ENCODE measurements around the gene CLDN3. TPM values are rescaled to one million over a fixed set of nuclear protein-coding genes. Genes with fewer than 3 reads are reported as not detected.
"Not testable (repeated sequence)": the region's sequence is repeated elsewhere in the genome, so short reads cannot be mapped to it uniquely, and the experiment has no call there.

Gene CLDN3
- total RNA-seq, 2 donors from 2014 or later = not detected

DNA sequence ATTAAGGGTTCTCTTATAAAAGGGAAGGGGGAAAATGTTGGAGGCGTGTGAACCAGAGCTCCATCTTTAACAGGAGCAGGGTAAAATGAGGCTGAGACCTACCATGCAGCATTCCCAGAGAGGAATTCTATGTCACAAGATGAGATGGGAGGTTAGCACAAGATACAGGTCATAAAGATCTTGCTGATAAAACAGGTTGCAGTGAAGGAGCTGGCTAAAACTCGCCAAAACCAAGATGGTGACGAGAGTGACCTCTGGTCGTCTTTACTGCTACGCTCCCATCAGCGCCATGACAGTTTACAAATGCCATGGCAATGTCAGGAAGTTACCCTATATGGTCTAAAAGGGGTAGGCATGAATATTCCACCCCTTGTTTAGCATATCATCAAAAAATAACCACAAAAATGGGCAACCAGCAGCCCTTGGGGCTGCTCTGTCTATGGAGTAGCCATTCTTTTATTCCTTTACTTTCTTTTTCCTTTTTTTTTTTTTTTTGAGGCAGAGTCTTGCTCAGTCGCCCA lies 21.2 kb upstream of the CLDN3 start:
- not testable (repeated sequence) for H3K27ac Mint-ChIP-seq, H3K9me3 Mint-ChIP-seq

DNA sequence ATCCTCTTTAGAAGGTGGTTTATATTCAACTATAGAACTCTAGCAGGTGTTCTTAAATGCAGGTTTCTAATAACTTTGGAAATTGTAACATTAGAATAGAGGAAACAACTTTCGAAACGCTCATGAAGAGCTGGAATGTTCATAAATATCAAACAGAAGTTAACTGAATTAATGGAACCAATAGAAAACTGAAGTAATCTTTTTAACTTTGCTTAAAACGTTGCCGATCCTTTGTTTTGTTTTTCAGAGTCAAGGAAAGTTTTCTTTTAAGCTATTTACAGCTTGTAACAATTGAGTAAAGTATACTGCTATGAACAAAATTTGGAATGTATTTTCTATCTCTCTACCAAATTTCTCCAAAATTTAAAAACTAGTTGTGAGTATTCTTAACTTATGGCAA lies 19.0 kb upstream of the CLDN3 start:
- peaks cover 0 to 1% of the 10 kb centered on the region in 2 donors for H3K36me3 Mint-ChIP-seq (ENCODE audit: insufficient read depth in 2 of 2)
- peaks cover 0 to 4% of the 10 kb centered on the region in 2 donors for H3K9me3 Mint-ChIP-seq
- no peak for ATAC-seq (replicated peaks in 1 of 2)
- H3K4me3 Mint-ChIP-seq = no peak overlapping the region
- no peak overlapping the region for H3K27ac Mint-ChIP-seq
- no peak for DNase-seq
- H3K4me1 Mint-ChIP-seq (ENCODE audit: low read depth) = no peaks in the 10 kb centered on the region
- H3K27me3 Mint-ChIP-seq (ENCODE audit: low read depth) = no peaks in the 10 kb centered on the region

More for the DNA sequence above, 21.2 kb upstream of the CLDN3 start:
- not testable (repeated sequence) for H3K36me3 Mint-ChIP-seq (ENCODE audit: insufficient read depth in 2 of 2); DNase-seq; H3K4me3 Mint-ChIP-seq; H3K4me1 Mint-ChIP-seq (ENCODE audit: low read depth); ATAC-seq (replicated peaks in 1 of 2); H3K27me3 Mint-ChIP-seq (ENCODE audit: low read depth)

DNA sequence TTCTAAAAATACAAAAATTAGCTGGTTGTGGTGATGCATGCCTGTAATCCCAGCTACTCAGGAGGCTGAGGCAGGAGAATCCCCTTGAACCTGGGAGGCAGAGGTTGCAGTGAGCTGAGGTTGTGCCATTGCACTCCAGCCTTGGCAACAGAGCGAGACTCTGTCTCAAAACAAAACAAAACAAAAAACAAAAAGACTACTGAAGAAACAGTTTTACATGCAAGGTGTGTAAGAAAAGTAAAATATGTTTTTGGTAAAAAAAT lies 17.6 kb upstream of the CLDN3 start:
- ATAC-seq (replicated peaks in 1 of 2); H3K4me1 Mint-ChIP-seq (ENCODE audit: low read depth); DNase-seq; H3K27ac Mint-ChIP-seq; H3K36me3 Mint-ChIP-seq (ENCODE audit: insufficient read depth in 2 of 2); H3K4me3 Mint-ChIP-seq; H3K9me3 Mint-ChIP-seq; H3K27me3 Mint-ChIP-seq (ENCODE audit: low read depth): not testable (repeated sequence)

DNA sequence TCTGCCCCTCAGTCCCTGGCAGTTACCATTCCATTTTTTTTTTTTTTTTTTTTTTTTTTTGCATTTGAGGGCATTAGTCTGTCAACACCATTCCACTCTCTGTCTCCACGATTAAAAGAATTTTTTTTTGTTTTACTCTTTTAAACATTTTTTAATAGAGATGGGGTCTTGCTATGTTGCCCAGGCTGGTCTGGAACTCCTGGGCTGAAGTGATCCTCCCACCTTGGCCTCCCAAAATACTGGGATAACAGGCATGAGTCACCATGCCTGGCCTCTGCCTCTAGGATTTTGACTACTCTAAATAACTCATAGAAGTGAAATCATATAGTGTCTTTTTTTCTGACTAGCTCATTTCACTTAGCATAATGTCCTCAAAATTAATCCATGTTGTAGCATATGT lies 16.5 kb upstream of the CLDN3 start:
- Mint-ChIP-seq H3K36me3 (ENCODE audit: insufficient read depth in 2 of 2) (peaks cover 0 to 1% of the 10 kb centered on the region in 2 donors), H3K27me3 (ENCODE audit: low read depth) (no peaks in the 10 kb centered on the region), H3K27ac (no peak overlapping the region), H3K4me3 (no peak overlapping the region), H3K9me3 (peaks cover 0 to 4% of the 10 kb centered on the region in 2 donors), H3K4me1 (ENCODE audit: low read depth) (no peaks in the 10 kb centered on the region)
- no peak for DNase-seq
- no peak for ATAC-seq (replicated peaks in 1 of 2)

DNA sequence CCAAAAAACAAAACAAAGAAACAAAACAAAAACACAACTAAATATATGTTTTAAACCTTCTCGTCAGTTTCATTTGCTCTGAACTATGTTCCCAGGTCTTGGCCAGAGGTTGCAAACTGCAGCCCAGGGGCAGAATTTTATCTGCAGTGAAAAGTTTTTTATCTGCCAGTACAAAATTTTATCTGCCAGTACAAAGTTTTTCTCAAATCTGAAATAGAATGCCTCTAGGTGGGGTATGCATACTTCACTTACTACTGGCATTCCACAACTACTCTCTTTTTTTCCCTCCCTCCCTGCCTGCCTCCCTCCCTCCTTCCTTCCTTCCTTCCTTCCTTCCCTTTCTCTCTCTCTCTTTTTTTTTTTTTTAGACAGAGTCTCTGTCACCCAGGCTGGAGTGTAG lies 9.4 kb upstream of the CLDN3 start:
- Mint-ChIP-seq H3K27me3 (ENCODE audit: low read depth) (peaks cover 8% of the 10 kb centered on the region), H3K4me1 (ENCODE audit: low read depth) (no peaks in the 10 kb centered on the region), H3K9me3 (peaks cover 1 to 3% of the 10 kb centered on the region in 2 donors), H3K27ac (no peak overlapping the region), H3K4me3 (no peak overlapping the region), H3K36me3 (ENCODE audit: insufficient read depth in 2 of 2) (peaks cover 0 to 3% of the 10 kb centered on the region in 2 donors)
- DNase-seq = no peak
- no peak for ATAC-seq (replicated peaks in 1 of 2)

DNA sequence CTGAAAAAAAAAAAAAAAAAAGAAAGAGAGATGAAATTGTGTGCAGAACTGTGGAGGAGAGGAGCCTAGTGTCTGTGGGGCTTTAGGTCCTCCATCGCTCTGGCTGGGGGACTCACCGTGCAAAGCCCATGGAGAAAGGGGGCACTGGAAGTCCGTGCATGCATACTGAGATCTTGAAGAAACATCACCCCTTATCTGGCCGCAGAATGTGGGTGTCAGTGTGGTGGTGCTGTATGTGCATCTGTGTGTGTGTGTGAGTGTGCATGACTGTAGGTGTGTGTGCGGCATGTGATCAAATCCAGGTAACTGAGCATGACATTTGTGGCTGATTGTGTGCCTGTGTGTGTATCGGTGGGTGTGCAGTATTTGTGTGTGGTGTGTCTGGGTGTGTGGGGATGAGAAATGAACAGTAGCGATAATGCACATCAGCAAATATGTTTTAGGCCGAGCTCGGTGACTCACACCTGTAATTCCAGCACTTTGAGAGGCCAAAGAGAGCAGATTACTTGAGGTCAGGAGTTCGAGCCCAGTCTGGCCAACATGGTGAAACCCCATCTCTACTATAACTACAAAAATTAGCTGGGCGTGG lies 8.8 kb upstream of the CLDN3 start:
- Mint-ChIP-seq H3K27me3 (ENCODE audit: low read depth) (peaks cover 14% of the 10 kb centered on the region), H3K27ac (no peak overlapping the region)
- no peak for ATAC-seq (replicated peaks in 1 of 2)

DNA sequence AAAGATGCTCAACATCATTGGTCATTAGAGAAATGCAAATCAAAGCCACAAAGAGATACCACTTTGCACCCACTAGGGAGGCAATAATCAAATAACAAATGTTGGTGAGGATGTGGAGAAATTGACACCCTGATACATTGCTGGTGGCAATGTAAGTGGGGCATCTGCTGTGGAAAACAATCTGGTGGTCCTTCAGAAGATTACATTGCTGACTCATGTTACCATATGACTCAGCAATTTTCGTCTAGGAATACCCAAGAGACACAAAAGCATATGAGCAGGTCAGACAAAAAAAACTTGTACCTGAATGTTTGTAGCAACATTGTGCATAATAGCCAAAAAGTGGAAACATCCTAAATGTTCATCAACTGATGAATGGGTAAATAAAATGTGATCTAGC lies 4.9 kb upstream of the CLDN3 start:
- ATAC-seq (replicated peaks in 1 of 2) (no peak), DNase-seq (no peak)
- Mint-ChIP-seq H3K4me3 (no peak overlapping the region), H3K4me1 (ENCODE audit: low read depth) (peaks cover 12% of the 10 kb centered on the region), H3K27ac (no peak overlapping the region), H3K9me3 (no peaks in the 10 kb centered on the region), H3K27me3 (ENCODE audit: low read depth) (peaks cover 44% of the 10 kb centered on the region), H3K36me3 (ENCODE audit: insufficient read depth in 2 of 2) (no peaks in the 10 kb centered on the region)

More for the DNA sequence above, 8.8 kb upstream of the CLDN3 start:
- Mint-ChIP-seq H3K4me3 (no peak overlapping the region), H3K4me1 (ENCODE audit: low read depth) (no peaks in the 10 kb centered on the region), H3K9me3 (peaks cover 1 to 3% of the 10 kb centered on the region in 2 donors), H3K36me3 (ENCODE audit: insufficient read depth in 2 of 2) (peaks cover 0 to 3% of the 10 kb centered on the region in 2 donors)
- DNase-seq = no peak

DNA sequence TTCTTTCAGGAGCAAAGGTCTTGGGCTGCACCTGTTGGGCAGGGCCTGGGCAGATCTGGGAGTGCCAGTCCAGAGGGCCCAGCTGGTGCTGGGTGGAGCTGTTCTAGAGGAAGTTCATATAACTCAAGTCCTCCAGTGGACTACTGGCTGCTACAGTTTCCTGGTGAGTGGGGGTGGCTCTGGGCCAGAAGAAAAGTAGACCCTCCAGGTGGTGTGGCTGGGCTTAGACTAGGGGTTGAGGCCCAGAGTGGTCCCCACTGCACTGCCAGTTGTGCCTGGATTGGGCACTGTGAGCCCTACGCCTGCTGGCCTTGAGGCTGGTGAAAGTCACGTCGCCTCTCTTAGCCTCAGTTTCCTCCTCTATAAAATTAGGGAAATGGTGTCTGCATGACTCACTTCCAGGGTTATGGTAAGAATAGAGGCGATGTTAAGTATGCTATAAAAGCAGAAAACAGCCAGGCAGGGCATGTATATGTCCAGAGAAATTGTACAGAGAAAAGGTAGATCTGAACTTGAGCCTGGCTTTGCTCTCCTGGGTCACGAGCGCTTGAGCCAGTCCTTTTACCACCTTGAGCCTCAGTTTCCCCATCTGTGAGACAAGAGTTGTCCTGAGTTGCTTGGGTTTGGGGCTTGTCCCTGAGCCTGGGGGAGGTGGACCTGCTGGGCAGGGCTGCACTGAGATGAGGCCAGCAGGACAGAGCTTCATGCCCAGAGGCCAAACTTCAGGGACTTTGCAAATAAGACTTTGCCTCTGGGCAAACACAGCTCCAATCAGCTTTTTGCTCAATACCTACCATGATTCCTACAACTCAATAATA lies 3.8 kb upstream of the CLDN3 start:
- Mint-ChIP-seq H3K27ac (no peak overlapping the region), H3K4me1 (ENCODE audit: low read depth) (peaks cover 12% of the 10 kb centered on the region), H3K9me3 (no peaks in the 10 kb centered on the region), H3K4me3 (no peak overlapping the region), H3K27me3 (ENCODE audit: low read depth) (peaks cover 44% of the 10 kb centered on the region), H3K36me3 (ENCODE audit: insufficient read depth in 2 of 2) (no peaks in the 10 kb centered on the region)
- no peak for DNase-seq
- no peak for ATAC-seq (replicated peaks in 1 of 2)

DNA sequence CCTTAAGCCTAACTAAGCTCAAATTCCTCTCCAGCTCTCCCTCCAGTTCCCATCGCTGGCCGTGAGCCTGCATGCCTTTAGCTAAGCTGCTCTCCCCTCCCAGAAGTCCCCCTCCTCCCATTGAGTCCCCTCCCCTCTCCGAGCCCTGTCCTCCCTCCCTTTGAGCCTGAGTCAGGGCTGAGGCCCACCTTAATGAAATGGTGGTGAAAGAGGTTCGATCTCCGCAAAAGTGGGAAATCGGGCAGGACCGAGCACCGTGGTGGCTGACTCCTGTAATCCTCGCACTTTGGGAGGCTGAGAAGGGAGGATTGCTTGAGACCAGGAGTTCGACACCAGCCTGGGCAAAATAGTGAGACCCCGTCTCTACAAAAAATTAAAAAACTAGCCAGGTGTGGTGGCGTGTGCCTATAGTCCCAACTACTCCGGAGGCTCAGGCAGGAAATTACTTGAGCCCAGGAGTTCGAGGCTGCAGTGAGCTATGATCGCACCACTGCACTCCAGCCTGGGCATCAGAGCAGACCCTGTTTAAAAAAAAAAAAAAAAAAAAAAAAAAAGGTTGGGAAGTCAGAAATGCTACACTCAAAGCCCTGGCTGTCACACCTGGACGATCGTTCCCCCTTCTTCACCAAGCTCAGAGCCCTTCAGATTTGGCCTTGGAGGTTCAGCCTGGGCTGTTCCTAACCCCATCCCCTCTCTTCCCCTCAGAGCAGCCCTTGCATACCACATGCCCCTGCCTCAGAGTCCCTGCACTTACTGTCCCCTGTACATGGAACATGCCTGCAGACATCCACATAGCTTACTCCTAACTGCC lies 995 bp upstream of the CLDN3 start:
- H3K27ac Mint-ChIP-seq = no peak overlapping the region
- H3K27me3 Mint-ChIP-seq (ENCODE audit: low read depth) = peaks cover 68% of the 10 kb centered on the region
- H3K4me3 Mint-ChIP-seq = peak overlapping the region; percentile 64 to 65
- no peaks in the 10 kb centered on the region for H3K36me3 Mint-ChIP-seq (ENCODE audit: insufficient read depth in 2 of 2)
- peaks cover 18% of the 10 kb centered on the region for H3K4me1 Mint-ChIP-seq (ENCODE audit: low read depth)
- peaks cover 0 to 2% of the 10 kb centered on the region in 2 donors for H3K9me3 Mint-ChIP-seq
- DNase-seq (no peak), ATAC-seq (replicated peaks in 1 of 2) (no peak)

DNA sequence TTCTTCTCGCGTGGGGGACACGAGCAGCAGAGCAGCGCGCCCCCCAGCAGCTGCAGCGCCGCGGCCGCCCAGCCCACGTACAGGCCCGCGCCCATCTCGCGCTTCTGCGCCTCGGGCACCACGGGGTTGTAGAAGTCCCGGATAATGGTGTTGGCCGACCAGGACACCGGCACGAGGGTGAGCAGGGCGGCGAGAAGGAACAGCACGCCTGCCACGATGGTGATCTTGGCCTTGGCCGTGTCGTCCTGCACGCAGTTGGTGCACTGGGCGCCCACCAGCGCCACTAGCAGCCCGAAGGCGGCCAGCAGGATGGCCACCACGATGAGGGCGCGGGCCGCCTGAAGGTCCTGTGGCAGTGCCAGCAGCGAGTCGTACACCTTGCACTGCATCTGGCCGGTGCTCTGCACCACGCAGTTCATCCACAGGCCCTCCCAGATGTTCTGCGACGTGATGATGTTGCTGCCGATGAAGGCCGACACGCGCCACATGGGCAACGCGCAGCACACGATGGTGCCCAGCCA lies 529 bp downstream of the CLDN3 start:
- Mint-ChIP-seq H3K27me3 (ENCODE audit: low read depth) (peaks cover 61% of the 10 kb centered on the region), H3K4me3 (peak overlapping the region in 1 of 2 donors; percentile 62)
- DNase-seq = no peak

DNA sequence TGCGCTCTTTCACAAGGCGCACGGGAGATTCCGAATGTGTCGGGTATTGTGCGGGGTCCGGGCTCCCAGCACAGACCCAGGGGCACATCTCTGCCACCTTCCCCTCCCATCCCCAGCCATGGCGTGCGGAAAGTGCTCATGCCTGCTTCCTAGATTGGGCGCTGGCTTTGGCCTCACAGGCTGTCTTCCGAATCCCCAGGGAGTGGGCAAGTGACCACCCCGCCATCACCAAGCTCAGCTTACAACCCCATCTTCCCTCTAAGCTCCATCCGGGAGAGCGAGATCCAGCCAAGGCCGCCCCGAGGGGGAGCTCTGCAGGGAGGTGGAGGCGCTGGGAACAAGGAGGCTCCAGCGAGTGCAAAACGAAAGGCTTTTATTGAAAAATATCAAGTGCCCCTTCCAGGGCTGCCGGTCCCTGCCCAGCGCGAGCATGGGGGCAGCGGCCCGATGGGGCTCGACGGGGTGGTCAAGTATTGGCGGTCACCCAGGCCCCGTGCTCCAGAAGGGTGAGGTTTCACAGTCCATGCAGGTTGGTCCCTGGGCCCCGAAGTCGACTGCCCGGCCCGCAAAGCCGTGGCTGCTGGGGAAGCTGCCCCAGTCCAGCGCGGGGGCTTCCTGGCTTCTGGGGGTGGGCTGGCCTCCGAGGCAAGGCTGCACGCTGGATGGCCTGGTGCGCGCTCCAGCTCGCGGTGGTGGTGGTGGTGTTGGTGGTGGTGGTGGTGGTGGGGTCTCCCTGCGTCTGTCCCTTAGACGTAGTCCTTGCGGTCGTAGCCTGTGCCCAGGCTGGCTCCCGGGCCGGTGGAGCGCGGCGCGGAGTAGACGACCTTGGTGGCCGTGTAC lies 1.2 kb downstream of the CLDN3 start:
- Mint-ChIP-seq H3K27me3 (ENCODE audit: low read depth) (peaks cover 54% of the 10 kb centered on the region), H3K36me3 (ENCODE audit: insufficient read depth in 2 of 2) (no peaks in the 10 kb centered on the region), H3K27ac (no peak overlapping the region), H3K9me3 (peaks cover 0 to 2% of the 10 kb centered on the region in 2 donors), H3K4me3 (no peak overlapping the region), H3K4me1 (ENCODE audit: low read depth) (peaks cover 18% of the 10 kb centered on the region)
- ATAC-seq (replicated peaks in 1 of 2) (no peak), DNase-seq (no peak)

More for the DNA sequence above, 529 bp downstream of the CLDN3 start:
- Mint-ChIP-seq H3K27ac (no peak overlapping the region), H3K9me3 (peaks cover 0 to 2% of the 10 kb centered on the region in 2 donors), H3K36me3 (ENCODE audit: insufficient read depth in 2 of 2) (no peaks in the 10 kb centered on the region), H3K4me1 (ENCODE audit: low read depth) (peaks cover 18% of the 10 kb centered on the region)
- ATAC-seq (replicated peaks in 1 of 2) = no peak

DNA sequence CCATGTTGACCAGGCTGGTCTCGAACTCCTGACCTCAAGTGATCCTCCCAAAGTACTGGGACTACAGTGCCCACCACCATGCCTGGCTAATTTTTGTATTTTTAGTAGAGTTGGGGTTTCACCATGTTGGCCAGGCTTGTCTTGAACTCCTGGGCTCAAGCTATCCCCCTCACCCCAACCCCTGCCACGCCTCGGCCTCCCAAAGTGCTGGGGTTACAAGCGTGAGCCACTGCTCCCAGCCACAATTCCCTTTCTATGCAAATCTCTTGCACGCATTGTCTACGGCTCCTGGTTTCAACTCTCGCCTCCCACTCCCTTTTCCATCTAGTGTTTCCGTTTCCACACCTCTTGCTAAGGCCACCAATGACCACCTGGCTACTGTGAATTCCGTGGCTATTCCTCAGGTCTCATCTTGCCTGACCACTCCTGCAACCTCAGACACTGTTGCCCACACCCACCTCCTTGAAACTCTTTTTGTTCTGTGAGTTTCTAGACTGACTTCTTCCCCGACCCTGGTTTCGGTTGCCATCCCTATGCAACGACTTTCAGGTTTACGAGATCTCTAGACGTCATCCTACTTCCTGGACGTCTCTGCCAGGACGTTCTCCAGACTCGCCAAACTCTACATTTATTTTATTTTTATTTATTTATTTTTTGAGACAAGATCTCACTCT lies 3.4 kb downstream of the CLDN3 start:
- peaks cover 0 to 2% of the 10 kb centered on the region in 2 donors for H3K9me3 Mint-ChIP-seq
- no peak overlapping the region for H3K27ac Mint-ChIP-seq
- H3K4me1 Mint-ChIP-seq (ENCODE audit: low read depth) = peaks cover 18% of the 10 kb centered on the region
- no peaks in the 10 kb centered on the region for H3K36me3 Mint-ChIP-seq (ENCODE audit: insufficient read depth in 2 of 2)
- H3K4me3 Mint-ChIP-seq = no peak overlapping the region
- peaks cover 39% of the 10 kb centered on the region for H3K27me3 Mint-ChIP-seq (ENCODE audit: low read depth)
- DNase-seq (no peak), ATAC-seq (replicated peaks in 1 of 2) (no peak)
